ENCODE results near the gene SLC9A3. TPM values are rescaled to one million over a fixed set of nuclear protein-coding genes. Genes with fewer than 3 reads are reported as not detected.

The SLC9A3 gene
- total RNA-seq, 4 donors from 2014 or later, result 5.9 to 8.2 (median 7.6) TPM

DNA sequence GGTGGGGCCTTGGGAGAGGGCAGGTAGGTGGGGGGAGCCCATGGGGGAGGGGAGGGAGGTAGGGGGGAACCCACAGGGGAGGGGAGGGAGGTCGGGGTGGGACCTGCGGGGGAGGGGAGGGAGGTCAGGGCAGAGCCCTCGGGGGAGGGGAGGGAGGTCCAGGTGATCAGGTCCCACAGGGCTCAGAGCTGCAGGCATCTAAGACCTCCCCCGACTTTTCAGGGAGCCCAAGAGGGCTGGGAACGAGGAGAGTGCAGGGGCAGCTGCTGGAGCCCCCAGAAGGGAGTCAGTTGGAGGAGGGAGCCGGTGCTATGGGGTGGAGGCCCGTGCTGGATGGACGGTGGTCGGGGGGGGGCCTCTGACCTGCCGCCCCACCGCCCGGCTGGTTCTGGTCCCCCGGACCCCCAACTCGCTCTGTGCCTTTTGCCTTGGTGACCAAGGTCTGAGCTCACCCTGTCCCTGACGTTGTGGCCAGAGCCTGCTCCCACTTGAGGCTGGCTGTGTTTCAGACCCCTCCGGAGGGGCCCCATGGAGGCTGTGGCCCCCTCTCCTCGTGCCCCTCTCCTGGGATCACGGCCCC is 31.8 kb downstream of the SLC9A3 start:
- TF ChIP-seq POLR2A (IDR thresholded peaks at IDR 0.05) (no peak), CTCF (IDR thresholded peaks at IDR 0.05) (no peak)
- H3K4me3 ChIP-seq (replicated peaks in 1 of 3), result no peak overlapping the region
- H3K9me3 ChIP-seq, result no peaks in the 10 kb centered on the region
- no peak for DNase-seq
- H3K36me3 ChIP-seq, result no peaks in the 10 kb centered on the region
- H3K27me3 ChIP-seq, result no peaks in the 10 kb centered on the region
- 43 to 58% methylated on average over 4 to 7 of the region's 18 CpGs for WGBS, 2 donors
- intact Hi-C loops (cut with DNase I), result no loop called here
- no peaks in the 10 kb centered on the region for H3K4me1 ChIP-seq
- H3K27ac ChIP-seq, result no peak overlapping the region

DNA sequence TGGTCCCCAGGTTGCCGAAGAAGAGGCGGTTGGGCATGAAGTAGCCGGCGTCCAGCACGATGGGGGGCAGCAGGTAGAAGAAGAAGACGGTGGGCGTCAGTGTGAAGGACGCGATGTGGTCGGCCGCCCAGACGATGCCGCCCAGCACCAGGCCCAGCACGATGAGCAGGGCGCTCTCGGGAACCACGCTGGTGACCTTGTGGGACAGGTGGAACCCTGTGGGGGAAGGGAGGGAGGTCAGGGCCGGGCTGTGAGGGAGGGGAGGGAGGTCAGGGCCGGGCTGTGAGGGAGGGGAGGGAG is 32.4 kb downstream of the SLC9A3 start:
- intact Hi-C loops (cut with DNase I), result no loop called here
- H3K9me3 ChIP-seq, result no peaks in the 10 kb centered on the region
- TF ChIP-seq POLR2A (IDR thresholded peaks at IDR 0.05) (no peak), CTCF (IDR thresholded peaks at IDR 0.05) (no peak)
- no peaks in the 10 kb centered on the region for H3K36me3 ChIP-seq
- H3K4me1 ChIP-seq, result no peaks in the 10 kb centered on the region
- 88 to 94% methylated on average over 16 to 17 of the region's 19 CpGs for WGBS, 2 donors
- H3K27me3 ChIP-seq, result no peaks in the 10 kb centered on the region
- no peak overlapping the region for H3K27ac ChIP-seq
- H3K4me3 ChIP-seq (replicated peaks in 1 of 3), result no peak overlapping the region
- DNase-seq, result no peak

DNA sequence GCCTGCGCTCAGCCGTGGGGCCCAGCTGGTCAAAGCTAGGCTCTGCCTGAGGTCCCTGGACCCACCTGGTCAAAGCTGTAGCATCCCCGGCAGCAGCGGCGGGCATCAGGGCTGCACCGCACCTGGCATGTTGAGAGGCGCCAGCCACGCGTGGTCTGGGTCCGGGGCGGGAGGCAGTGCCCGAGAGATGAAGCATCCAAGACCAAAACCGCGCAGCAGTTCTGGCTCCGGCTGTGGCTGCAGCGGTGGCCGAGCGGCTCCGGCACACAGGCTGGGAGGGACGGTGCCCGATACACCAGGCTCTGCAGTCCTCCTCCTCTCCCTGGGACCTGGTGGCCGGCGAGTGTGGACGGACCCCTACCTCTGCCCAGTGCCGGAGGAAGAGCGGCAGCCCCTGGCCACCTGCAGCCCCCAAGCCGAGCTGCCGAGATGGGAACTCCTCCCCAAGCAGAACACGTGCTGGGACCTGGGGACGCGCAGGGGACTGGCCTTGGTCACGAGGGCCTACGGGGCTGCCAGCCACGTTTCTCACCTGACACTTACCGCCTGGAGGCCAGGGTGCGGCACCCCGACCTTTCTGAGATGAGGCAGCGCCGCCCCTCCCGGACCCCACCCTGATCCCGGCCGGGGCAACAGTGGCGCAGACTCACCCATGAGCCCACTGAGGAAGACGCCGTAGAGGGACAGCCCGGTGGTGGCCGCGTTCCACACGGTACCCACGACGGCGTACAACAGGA is 33.0 kb downstream of the SLC9A3 start:
- no peak for TF ChIP-seq POLR2A (IDR thresholded peaks at IDR 0.05)
- TF ChIP-seq CTCF (IDR thresholded peaks at IDR 0.05), result no peak
- WGBS, 2 donors, result 90 to 95% methylated on average over 20 to 28 of the region's 52 CpGs
- no peak for DNase-seq

GRCh38 chr5:490116-491106 is 33.8 kb downstream of the SLC9A3 start:
- Histone ChIP-seq H3K36me3 (no peaks in the 10 kb centered on the region), H3K27ac (no peak overlapping the region), H3K27me3 (no peaks in the 10 kb centered on the region), H3K4me1 (no peaks in the 10 kb centered on the region), H3K4me3 (replicated peaks in 1 of 3) (no peak overlapping the region), H3K9me3 (no peaks in the 10 kb centered on the region)
- TF ChIP-seq POLR2A (IDR thresholded peaks at IDR 0.05) (no peak), CTCF (IDR thresholded peaks at IDR 0.05) (no peak)
- no peak for DNase-seq
- intact Hi-C loops (cut with DNase I), result no loop called here
- 72 to 76% methylated on average over 33 to 34 of the region's 48 CpGs for WGBS, 2 donors

More for the DNA sequence above, 33.0 kb downstream of the SLC9A3 start:
- intact Hi-C loops (cut with DNase I), result no loop called here
- H3K27me3 ChIP-seq, result no peaks in the 10 kb centered on the region
- no peaks in the 10 kb centered on the region for H3K9me3 ChIP-seq
- no peak overlapping the region for H3K4me3 ChIP-seq (replicated peaks in 1 of 3)
- H3K4me1 ChIP-seq, result no peaks in the 10 kb centered on the region
- H3K36me3 ChIP-seq, result no peaks in the 10 kb centered on the region
- H3K27ac ChIP-seq, result no peak overlapping the region
